Measurements from ENCODE around the gene IGSF3.

Gene IGSF3

GRCh38 chr1:116686723-116687352 is 19.3 kb upstream of the IGSF3 start:
- DNase-seq (ENCODE audit: low read depth in 2 of 2), result no peak

- no peak for DNase-seq (ENCODE audit: low read depth in 2 of 2)
Measured at GRCh38 chr1:116686175-116686574, 18.6 kb upstream of the IGSF3 start.

DNA sequence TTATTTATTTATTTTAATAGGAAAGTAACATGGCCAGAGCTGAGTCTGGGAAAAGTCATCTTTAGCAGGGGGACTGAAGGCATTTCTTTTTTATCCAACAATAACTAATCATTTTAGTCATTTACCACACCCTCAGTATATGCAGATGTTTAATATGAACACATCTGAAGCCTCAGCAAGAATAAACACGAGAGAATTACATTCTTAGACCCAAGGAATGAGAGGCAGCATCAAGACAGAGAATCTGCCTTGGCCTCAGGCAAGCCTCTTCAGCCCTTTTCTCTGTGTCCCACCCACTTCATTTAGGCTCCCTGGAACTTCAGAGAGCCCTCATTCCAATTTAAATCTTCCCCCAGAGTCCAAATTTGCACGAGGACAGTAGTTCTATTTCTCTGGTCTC is 17.0 kb upstream of the IGSF3 start:
- DNase-seq (ENCODE audit: low read depth in 2 of 2), result no peak

DNA sequence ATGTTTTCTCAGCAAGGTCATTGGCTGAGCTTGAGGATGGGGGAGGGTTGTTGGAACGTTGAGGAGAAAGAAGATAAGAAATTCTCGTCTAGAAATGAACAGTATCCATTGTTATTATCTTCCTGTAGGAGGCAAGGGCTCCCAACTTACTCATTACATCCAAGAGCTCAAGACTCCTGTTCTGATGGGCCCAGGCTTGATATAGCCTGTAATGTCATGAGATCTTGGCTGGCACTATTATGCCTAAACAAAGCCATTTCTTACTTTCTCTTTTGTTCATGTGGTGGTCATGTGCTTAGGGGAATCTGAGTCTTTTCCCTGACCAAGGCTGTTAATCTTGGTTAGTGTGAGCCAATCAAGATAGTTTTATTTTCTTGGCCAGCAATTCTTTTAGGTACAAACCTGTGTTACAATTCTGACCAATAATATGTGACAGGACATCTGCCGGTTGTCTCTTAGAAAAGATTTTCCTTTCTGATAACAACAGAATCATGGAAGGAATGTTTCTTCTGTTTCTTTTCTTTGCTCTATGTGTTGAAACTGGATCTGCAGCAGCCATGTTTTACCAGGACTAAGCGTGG is 15.2 kb upstream of the IGSF3 start:
- DNase-seq (ENCODE audit: low read depth in 2 of 2), result no peak

DNA sequence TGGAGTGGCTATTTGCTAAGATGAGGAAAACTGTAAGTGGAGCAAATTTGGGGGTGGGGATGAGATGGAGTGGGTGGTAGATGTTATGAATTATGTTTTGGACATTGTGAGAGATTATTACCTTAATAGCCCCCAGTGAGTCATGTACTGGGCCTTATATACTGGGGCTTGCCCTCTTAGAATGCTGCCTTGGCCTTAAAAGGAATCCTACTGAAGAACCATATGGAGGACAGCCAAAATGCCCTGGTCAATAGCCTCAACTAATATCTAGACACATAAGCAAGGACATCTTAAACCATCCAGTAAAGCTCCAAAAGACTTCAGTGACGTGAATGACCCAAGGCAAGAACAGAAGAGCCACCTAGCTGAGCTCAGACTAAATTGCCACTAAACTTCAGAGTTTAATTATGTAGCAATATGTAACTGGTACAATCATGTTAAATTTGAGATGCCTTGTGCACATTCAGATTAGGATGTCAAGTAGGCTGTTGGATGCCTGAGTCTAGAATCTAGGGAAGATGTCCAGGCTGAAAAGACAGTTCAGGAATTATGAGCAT is 13.9 kb upstream of the IGSF3 start:
- no peak for DNase-seq (ENCODE audit: low read depth in 2 of 2)

DNA sequence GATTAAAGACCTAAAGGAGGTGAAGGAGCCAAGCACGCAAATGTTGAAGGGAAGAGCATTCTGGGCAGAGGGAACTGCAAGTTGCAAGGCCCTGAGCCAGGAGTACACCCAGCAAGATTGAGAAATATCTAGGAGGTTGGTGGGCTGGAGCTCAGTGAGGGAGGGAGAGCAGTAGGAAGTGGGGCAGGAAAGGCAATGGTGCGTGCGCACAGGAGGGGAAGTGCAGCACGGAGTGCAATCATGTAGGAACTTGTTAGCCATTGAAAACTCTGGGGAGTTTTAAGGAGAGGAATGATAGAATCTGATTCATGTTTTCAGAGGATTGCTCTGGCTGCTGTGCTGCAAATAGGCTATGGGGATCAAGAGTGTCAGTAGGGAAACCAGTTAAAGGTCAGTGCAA is 13.2 kb upstream of the IGSF3 start:
- no peak for DNase-seq (ENCODE audit: low read depth in 2 of 2)

DNA sequence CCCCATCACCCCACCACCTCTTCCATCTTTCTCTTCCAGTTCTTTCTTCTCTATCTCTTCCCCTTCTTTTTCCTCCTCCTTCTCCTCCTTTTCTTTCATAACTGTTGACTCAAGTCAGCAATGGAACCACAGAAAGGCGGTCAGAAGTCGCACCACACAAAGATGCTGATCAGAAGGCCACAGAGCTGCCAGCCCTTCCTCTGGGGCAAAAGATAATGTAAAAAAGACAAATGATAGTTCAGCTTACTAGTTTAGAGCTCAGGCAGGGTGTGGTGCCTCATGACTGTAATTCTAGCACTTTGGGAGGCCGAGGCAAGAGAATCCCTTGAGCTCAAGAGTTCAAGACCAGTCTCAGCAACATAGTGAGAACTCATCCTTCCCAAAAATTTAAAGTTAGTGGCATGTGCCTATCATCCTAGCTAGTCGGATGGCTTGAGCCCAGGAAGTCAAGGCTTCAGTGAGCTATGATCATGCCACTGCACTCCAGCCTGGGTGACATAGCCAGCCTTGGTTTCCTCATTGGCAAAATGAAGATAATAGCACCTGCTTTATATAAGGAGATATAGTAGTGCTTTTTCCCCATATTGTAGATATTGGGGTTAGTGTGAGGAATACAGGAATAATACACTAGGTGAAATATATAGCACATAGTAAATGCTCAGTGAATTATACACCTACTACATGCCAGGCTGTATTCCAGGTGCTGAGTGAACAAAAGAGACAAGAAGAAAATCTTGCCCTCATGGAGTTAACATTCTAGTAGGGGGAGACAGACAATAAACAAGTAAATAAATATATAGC is 12.5 kb upstream of the IGSF3 start:
- no peak for DNase-seq (ENCODE audit: low read depth in 2 of 2)

DNA sequence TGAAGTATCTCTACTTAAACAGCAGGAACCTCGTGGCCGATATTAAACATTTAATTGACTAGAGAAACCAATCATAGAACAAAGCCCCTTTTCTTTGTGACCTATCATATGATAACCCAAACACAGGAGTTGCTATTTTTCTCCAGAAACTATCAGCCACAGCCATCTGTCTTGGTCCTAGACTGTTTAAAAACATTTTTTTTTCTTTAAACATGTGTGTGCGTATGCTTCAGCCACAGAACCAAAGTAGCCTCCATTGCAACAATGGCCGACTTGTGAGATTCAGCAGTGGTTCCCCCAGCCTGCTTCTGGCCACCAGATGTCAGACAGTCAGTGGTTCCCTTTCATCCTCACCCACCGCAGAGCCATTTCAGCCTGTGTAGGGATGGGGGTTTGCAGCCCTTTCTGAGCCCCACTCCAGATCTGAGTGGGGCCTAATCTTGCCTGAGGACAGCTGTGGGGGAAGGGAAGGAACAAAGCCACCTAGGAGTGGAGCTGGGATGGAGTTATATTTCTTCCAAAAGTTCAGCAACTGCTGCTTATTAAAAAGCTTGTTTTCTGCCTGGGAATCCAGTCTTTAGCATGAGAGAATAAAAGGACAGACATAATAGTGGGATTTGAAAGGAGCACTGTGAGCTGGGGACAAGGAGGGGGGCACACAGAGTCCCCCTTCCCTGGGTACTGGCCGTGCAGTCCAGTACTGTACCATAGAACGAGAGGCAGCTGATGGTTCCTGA is 11.7 kb upstream of the IGSF3 start:
- DNase-seq (ENCODE audit: low read depth in 2 of 2), result no peak

- no peak for DNase-seq (ENCODE audit: low read depth in 2 of 2)
Measured at GRCh38 chr1:116678732-116679090, 11.2 kb upstream of the IGSF3 start.

DNA sequence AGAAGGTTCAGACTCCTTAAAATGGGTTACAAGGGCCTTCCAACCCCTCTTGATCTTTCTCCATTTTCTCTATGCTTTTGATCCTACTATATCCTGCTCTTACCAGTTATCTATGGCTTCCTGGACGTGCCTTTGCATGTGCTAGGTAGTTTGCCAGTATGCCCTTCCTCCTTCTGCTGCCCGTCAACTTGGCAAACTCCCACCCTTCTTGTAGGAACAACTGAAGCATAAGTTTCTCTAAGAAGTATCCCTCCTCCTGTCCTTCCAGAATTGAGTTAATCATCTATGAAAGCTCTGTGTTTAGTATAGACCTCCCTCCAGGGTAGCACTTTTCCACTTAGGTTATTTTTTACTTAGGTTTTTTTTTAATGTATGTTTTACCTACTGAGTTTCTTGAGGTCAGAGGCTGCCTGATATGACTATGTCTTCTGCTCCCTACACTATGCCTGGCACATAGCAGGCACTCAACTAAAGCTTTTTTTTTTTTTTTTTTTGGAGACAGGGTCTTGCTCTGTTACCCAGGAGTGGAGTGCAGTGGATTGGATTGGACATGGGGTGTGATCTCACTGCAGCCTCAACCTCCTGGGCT is 10.0 kb upstream of the IGSF3 start:
- DNase-seq (ENCODE audit: low read depth in 2 of 2), result no peak

DNA sequence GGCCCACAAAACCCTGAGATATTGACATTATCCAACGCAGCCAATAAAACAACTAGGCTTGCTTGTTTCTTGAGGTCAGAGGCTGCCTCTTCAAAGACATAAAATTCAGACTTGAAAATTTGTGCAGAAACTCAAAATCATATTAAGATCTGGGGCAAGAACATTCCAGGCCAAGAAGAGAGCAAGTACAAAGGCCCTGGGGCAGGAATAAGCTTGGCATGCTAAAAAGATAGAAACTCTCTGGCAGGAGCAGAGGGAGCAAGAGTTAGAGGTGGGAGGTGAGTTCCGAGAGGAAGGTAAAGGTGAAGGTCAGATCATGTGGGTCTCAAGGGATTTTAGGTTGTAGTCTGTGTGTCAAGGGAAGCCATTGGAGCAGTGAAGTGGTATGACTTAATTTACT is 8.8 kb upstream of the IGSF3 start:
- DNase-seq (ENCODE audit: low read depth in 2 of 2), result no peak

GRCh38 chr1:116674751-116675150 is 7.2 kb upstream of the IGSF3 start:
- DNase-seq (ENCODE audit: low read depth in 2 of 2), result no peak

DNA sequence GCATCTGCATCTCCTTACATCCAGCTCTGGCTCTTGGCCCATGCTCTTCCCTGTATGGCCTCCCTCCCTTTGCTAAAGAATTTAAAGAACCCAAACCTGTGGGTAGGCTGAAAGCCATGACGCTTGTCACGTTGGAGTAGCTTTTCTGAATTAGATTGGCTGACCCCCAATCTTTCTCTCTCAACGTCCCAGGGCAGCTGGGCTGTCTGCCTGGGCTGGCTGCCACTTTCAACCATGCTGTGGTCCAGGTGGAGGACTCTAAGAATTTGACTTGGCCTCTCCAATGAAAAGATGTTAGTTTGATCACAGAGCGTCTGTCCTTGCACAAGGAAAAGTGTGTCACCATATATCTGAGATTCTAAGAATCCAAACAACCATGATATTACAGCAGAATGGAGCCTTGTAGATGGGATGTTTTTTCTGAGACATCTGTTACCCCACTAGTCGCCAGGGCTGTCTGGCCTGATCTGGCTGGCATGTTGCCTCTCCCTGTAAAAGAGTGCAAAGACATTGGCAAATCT is 6.5 kb upstream of the IGSF3 start:
- no peak for DNase-seq (ENCODE audit: low read depth in 2 of 2)

- no peak for DNase-seq (ENCODE audit: low read depth in 2 of 2)
Measured at GRCh38 chr1:116671912-116672311, 4.4 kb upstream of the IGSF3 start.

GRCh38 chr1:116671072-116671760 is 3.7 kb upstream of the IGSF3 start:
- DNase-seq (ENCODE audit: low read depth in 2 of 2), result no peak

DNA sequence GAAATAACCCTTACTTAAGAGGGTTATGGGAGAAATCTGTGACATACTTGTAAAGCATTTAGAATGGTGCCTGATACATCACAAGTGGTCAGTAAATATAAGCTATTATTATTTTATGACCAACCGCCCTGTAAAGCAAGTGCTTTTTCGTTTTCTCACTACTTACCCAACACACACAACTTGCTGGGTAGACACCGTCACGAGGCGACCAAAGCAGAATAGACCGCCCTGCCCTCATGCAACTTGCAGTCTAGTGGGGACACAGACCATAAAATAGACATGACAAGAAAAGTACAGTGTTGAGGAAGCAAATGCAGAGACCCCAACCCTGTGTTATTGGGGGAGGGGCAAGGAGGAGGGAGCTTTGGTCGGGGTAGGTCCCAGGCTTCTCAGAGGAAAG is 744 bp upstream of the IGSF3 start:
- DNase-seq (ENCODE audit: low read depth in 2 of 2), result no peak

DNA sequence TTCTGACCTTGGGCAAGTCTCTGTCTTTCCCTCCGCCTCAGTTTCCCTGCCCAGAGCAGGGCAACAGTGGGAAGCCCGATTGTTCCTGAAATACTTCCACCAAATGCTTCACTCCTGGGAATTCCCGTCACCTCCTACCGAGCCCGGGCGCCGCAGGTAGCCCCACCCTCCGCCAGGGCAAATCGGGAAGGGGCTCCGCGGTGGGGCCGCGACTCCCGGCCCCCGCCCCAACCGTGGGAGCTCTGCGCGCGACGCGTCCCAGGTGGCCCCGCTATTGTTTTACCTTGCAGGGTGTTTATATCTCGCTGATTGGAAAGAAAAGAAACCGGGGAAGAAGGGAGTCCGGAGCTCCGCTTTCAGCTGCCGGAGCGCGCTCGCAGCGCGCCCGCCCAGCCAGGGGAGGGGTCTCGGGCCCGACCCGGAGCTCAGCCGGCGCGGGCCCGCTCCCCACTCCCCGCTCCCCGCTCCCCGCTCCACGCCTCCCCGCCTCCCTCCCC is 407 bp downstream of the IGSF3 start:
- no peak for DNase-seq (ENCODE audit: low read depth in 2 of 2)

- no peak for DNase-seq (ENCODE audit: low read depth in 2 of 2)
Measured at GRCh38 chr1:116666187-116667077, 1.1 kb downstream of the IGSF3 start.

- DNase-seq (ENCODE audit: low read depth in 2 of 2), result no peak
Measured at GRCh38 chr1:116664978-116665371, 2.6 kb downstream of the IGSF3 start.
